NCI-H2029 (cell line): Measurements from ENCODE around the gene WDR27.
"Not testable (repeated sequence)": the region's sequence is repeated elsewhere in the genome, so short reads cannot be mapped to it uniquely, and the experiment has no call there.

Source experiments
- DNase-seq: peaks from one replicate; lab custom pipeline; 2025; lab: John Stamatoyannopoulos, UW

Gene WDR27

DNA sequence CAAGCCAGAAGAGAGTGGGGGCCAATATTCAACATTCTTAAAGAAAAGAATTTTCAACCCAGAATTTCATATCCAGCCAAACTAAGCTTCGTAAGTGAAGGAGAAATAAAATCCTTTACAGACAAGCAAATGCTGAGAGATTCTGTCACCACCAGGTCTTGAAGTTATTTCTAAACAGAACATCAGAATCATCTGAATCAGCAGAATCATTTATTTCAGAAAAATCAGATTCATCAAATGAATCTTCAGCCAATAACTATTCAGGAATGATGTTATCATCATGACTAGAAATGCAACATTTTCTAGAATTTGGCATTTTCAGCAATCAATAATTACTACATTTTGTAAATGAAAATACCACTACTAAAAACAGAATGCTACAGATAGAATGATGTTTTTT lies 100.7 kb downstream of the WDR27 start:
- DNase-seq = not testable (repeated sequence)

DNA sequence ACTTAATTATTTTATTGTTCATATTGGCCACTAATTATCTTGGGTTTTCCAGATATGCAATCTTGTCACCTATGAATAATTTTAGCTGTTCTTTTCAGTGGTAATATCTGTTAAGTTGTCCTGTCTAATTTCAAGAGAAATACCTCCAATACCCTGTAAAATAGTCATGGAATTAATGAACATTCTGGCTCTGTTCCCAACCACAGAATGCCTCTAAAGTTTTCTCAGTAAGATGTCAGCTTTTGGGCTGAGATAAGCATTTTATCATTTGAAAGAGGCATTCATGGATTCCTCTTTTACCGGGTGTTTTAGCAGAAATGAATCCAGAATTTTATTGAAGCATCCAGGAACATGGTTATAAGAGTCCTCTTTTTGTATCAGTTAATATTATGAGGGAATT lies 109.3 kb downstream of the WDR27 start:
- DNase-seq = no peak

DNA sequence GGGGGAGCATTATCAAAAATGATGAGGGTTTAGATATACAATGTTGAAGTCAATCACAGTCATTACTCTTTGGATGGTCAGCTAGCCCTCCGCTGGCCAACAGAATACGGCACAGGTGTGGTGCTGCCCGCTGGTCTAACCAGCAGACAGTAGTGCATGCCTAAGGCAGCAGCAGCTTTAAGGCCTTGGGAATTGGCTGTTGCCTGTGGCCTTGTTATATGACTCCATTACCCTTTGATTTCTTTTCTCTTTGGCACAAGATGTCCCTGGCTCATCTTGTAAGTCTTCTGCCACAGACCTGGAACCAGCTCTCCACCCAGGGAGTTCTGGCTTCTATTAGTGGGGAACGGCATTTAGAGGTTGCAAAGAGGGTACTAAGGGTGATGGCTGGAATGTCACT lies 110.2 kb downstream of the WDR27 start:
- no peak for DNase-seq

DNA sequence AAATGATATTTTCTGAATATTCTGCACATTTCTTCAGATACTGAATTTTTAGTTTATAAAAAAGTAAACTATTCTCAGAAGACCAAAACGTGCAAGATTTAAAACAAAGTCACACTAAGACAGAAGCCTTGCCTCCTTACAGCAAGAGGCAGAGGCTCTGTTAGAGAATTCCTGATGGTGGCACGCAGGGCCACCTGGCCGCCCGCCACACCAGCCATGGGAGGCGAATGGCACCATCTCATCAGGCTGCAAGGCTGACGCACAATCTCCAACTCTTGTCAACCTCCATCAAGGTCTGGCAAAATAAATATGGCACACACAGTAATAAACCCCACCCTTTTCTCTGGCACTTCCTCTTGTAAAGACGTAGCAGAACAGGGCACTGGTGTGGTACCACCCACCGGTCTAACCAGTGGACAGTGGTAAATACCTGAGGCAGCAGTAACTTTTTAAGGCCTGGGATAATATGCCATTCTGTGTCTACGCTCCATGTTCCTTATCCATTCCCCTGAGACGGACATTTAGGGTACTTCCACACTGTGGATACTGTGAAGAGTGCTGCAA lies 111.4 kb downstream of the WDR27 start:
- DNase-seq = peak; percentile 8

DNA sequence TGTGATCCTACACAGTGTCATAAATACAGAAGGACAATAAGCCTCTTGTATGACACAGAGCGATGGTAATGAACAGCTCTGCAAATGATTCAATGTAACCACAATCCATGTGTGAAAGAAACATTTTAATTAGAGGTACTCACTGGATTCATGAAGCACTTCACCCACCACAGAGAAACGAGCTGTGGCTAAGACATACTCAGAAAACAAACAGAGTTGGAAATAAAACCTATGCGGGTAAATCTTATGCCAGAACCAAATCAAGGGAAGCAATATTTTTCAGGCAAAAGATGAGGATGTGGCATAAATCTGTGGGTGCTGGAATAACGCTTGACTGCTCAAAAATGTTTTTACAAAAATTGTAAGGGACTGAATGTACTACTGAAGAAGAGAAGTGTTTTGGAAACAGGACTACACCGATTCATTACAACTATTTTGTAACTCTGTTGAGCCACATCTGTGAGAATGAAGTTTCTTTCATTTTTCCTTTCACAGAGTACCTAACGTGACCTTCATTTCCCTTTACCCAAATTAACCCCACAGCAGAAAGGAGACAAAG lies 112.1 kb downstream of the WDR27 start:
- peak; percentile 89 for DNase-seq

DNA sequence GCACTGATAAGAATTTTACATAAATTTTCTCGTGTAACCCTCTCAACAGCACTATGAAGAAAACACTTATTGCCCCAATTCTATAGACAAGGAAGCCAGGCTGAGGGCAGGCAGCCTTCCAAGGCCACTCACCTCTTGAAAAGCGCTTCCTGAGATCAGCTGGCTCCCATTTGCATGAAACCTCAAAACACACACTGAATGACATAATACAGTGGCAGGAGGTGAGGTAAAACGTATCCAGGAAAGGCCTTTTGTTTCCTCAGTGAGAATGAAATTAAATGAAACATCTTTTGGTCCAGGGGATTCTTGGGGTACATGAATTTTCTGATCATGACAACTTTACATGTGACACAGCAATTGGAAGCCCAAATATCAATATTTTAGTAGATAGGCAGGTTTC lies 112.5 kb downstream of the WDR27 start:
- peak; percentile 96 for DNase-seq

DNA sequence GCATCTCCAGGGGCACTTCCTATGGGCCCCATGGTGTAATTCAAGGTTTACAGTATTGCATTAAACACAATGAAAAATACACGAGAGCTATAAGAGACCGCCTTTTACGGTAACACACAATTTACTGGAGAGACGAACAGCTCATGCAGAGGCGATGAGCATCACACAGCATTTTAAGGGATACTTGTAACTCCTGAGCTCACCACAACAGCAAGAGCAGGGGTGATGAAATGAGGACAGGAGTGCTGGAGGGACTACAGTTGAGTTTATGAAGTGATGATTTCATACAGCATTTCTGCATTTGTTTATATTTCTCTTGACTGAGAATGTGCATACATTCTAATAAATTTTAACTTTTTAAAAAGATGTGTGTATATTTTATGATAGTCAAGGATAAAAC lies 113.9 kb downstream of the WDR27 start:
- DNase-seq = no peak

DNA sequence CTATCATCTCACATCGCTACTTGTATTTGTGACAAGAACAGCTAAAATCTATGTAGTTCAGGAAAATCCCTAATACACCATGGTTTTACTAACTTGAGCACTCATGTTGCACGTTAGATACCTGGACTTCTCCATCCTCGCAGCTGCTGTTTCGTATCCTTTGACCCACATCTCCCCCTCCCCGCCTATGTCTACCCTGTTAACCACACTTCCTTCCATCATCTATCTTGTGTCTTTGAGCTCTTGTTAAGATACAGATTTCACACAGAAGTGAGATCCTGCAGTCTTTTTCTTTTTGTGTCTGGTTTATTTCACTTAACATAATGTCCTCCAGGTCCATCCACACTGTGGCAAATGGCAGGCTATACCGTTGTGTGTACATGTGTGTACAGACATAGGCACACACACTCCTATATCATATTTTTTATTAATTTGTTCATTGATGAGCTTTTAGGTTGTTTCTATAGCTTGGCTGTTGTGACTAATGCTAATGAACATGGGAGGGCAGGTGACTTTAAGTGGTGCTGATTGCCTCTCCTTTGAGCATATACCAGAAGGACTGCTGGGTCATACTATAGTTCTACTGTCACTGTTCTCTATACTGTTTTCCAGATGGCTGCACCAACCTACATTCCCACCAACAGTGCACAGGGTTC lies 117.8 kb downstream of the WDR27 start:
- no peak for DNase-seq

DNA sequence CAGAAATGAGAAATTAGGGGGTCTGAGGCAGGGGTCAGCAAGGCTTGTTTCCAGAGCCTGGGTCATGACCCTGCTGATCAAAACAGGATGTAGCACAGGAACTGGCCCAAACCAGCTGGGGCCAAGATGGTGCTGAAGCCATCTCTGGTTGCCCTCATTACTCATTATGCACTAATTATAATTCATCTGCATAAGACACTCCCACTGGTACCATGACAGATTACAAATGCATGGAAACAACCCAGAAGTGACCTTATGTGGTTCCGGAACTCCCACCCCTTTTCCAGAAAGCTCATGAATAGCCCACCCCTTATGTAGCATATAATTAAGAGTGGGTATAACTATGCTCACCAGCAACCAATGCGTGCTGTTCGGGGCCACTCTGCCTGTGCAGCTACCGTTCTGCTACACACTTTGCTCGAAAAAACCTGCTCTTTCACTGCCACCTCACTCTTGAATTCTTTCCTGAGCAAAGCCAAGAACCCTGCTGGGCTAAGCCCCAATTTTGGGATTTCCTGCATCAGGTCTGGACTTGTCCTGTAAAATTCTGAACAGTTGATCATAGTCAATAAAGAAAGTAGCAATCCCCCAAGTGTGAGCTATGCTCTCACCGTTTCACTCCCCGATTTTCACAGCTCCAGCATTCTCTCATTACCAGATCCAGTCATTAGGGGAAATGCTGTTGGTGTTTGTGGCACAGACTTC lies 122.3 kb downstream of the WDR27 start:
- DNase-seq = no peak

DNA sequence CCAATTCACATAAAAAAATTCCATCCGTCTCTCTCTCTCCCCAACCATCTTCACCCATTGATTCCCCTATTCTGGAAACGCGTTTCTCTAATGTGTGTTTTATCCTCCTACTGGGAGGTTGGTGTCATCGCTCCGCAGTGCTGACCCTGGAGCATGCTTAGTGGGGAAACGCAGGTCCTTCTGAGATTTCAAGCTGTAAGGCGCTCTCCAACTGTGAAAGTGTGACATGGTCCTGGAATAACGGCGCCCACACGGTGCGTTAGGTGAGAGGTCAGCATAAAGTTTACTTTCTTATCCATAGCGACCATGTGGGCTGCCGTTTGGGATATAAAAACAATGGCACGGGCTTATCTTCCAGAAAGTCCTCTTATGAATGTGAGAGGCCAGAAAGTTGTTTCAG lies 123.9 kb downstream of the WDR27 start:
- DNase-seq = no peak

DNA sequence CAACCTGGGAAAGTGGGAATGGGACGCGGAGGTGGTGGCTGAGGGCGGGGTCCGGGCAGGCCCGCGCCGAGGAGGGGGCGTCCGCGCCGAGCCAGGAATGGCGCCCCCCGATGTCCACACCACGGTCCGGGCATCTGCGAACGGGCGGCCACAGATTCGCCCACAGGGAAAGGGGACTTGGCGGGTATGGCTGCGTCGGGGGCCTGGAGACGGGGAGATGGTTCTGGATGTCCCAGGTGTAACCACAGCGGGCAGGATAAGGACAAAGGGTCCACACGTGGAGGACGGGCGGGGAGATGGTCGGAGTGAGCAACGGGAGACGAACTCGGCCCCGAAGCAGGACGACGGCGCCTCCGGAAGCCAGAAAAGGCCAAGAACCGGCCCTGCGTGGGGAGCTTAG lies 124.6 kb downstream of the WDR27 start:
- DNase-seq = no peak

DNA sequence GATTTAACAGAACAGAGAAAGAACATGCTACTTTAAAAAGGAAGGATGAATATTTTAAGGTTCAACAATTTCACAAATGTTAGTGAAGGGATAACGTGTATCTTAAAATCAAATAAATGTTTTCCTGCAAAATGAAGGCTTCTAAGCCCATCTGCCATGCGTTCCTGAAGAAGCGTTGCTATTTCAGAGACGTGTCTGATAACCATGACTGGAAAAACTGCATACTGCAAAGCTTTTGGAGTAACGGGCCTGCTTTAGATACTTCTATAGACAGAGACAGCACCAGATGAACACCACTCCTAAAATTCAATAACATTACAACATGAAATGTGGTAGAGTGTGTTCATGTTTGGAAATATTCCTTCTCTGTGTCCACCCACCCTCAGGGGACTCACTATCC lies 126.0 kb downstream of the WDR27 start:
- DNase-seq = no peak

DNA sequence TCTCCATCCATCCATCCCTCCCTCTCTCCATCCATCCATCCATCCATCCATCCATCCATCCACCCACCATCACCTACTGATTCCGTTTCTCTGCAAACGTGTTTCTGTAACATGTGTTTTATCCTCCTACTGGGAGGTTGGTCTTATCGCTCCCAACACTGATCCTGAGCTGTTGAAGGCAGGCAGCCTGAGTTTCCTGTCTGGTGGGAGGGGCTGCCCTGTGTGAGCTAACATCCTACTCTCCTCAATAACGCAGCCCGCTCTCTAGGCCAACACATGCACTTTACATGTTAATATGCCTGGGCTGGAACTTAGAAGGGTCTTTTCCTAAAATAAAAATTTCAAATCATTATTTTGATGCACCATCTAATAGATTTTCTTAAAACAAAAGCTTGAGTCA lies 126.5 kb downstream of the WDR27 start:
- DNase-seq = no peak

DNA sequence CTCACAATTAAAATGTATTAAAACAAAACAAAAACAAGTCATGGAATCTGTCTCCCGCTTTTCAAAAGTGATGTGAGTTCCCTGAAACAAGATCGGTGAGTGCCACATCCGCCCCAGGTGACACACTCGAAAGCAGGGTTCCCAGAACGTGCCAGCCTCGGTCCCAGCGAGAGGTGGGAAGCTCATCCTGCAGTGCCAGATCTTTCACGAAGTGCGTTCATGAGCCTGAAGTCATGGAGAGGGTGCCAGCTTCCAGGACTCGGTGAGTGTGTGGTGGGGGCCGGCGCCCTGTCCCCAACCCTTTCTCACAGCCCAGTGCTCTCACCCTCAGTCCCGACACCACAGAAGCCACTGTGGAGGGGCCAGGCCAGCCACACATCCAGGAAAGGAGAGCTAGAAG lies 127.4 kb downstream of the WDR27 start:
- no peak for DNase-seq

DNA sequence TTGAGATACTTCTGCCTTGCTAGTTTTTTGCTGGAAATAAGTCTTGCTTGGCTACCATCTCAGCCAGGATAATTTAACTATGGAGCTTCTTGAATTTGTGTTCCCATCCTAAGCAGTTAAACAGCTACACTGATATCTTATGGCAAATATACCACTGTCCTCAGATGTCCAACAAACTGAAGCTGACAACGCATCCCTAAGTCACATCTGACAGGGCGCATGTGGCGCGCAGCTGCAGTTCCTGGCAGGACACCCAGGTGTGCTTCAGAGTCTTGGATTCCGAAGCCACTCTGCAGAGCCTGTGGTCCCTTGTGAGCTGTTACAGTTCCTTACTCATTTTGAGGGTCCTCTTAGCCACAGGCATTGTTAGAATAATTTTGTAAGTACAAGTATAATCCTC lies 127.9 kb downstream of the WDR27 start:
- no peak for DNase-seq

DNA sequence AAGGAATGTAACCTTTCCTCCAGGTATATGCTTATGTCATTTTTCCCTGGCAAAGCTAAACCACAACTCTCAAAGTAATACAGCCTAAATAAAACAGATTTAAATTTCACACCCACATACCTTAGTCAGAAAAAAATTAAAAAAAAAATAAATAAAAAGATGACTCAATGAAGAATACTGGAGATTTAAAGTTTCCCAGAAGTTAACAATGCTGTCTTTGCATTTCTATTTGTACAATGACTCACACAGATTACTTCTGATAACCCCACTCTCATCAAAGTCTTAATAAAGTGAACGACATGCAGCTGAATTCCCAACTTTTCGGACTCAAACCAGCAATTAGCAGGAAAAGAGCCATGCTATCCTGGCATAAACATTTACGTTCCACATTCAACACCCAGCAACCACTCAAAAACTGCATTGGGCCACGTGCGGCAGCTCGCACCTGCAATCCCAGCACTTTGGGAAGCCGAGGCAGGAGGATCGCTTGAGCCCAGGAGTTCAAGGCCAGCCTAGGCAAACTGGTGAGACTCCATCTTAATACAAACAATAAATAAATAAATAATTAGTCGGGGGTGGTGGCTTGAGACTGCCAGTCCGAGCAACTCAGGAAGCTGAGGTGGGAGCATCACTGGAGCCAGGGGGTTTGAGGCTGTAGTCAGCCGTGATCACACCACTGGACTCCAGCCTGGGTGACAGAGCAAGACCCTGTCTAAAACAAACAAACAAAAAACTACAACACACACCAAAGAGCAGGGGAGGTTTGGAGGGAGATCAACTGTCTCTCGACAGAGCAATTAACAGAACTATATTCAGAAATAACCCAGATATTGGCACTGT lies 130.5 kb downstream of the WDR27 start:
- DNase-seq = no peak

DNA sequence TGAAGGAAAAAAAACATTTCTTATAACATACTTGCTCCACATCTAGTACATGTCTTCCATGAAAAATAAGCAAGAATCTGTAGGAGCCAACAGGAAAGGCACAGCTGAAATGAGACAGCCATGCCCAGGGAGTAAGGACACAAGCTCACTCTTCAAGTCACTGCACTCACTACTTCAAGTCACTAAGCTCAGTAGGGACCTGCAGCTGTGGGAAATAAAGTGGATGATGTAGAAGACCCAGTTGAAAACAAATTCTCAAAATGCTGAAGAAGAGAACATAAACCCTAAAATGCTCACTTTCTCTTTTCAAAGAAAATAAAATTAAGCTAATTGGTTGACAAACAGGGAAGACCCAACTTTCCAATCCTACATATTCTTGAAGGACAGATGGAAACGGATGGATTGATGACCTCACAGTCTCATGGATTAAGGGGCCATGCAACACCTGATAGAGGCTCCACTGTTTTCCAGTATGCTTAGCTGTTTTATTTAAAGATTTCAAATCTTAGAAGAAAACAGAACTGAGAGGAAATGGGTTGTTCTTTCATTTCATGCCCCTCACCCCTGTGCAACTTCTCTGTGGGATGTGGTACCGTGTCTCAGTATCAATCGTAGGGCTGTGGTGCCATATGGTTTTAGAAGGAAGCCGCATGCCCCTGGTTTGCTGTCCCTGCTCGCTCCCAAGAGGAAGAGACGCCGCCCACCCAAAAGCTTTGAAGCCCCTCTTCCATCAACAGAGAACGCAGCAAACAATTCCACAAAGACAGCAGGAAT lies 133.3 kb downstream of the WDR27 start:
- no peak for DNase-seq

DNA sequence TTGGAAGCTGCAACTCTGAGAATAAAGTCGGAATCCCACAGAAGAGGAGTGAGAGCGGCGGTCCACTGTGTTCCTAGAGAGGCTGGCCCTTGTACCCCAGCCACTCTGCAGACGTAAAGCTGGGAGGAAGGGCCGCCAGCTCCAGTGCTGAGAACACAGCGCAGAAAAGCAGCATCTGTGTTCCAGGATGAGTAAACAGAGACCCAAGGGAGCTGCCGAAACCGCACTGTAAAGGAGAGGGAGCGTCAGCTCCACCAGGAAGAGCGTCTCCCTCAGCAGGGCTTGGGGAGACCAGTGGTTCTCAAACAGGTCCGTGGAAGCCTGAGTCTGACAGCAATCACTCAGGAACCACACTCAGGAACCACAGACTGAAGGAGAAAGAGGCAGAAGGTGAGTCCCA lies 134.0 kb downstream of the WDR27 start:
- DNase-seq = no peak

DNA sequence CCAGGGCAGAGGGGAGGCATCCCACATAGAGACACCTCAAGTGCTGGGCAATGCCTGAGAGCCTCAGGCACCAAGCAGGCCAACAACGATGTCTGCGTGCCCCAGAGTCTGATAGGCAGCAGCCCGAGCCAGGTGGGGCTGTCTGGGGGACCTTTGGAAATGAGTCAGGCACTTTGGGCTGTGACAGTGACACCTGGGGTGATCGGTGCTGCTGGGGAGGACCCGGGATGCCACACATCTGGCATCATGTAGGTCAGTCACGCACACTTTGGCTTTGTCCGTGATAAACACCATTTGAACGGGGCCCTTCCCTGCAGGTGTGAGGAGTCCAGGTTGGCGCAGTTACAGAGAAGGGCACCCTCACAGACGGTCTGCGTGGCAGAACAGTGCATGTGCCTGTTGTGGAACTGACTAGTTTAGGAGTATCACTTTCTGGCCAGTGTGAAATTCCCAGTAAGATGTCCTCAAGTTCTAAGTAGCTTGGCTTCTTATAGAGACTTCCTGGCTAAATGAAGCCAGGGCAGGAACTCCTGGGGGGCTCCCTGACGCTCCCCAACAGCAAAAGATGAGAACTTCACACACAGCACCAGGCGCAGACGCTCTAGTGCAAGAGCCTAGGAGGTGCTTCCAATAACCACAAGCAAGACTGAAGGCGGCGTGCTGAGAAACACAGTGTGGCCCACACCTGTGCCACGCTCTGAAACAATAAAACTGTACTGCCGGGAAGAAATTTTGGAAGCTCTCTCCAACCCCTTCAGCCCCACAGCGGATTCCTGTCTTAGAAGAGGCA lies 134.7 kb downstream of the WDR27 start:
- no peak for DNase-seq

DNA sequence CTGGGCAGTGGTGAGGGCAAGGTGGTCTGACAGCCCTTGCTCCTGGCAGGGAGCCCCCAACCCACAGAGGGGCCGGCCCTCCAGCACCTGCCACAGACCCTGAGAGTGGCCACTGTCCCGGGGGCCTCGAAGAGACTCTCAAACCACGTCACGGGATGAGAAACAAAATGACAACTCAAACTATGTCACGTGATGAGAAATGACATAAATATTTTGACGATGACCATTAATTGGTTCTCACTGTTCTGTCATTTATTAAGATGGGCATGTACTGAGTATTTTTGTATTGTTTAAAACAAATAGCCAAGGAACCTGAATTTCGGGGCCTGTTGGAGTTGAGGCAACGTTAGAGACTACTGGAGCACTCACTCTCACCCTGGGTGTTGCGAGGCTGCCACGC lies 135.5 kb downstream of the WDR27 start:
- no peak for DNase-seq
